Activated T-cell treated with anti-CD3 and anti-CD28 coated beads, Interleukin-2, amount 50 U/mL, for 48 hours (primary cell): Measurements from ENCODE around the gene LRP4.

ENCODE experiments used
- DNase-seq, 2 experiments: peaks; one replicate each; pipeline ENCODE4 v3.0.0-alpha.2; 2020

Gene LRP4

DNA sequence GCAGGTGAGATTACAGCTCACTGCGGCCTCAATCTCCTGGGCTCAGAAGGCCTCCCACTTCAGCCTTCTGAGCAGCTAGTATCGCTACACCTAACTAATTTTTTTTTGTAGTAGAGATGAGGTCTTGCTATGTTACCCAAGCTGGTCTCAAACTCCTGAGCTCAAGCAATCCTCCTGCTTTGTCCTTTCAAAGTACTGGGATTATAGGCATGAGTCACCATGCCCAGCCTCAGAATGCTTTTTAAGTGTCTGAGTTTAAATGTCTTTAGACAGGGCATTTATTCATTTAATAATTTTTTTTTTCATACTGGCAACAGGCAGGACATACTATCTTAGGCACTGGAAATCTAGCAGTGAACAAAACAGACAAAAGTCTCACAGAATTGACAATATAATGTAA is 27.7 kb downstream of the LRP4 start:
- DNase-seq = no peak

DNA sequence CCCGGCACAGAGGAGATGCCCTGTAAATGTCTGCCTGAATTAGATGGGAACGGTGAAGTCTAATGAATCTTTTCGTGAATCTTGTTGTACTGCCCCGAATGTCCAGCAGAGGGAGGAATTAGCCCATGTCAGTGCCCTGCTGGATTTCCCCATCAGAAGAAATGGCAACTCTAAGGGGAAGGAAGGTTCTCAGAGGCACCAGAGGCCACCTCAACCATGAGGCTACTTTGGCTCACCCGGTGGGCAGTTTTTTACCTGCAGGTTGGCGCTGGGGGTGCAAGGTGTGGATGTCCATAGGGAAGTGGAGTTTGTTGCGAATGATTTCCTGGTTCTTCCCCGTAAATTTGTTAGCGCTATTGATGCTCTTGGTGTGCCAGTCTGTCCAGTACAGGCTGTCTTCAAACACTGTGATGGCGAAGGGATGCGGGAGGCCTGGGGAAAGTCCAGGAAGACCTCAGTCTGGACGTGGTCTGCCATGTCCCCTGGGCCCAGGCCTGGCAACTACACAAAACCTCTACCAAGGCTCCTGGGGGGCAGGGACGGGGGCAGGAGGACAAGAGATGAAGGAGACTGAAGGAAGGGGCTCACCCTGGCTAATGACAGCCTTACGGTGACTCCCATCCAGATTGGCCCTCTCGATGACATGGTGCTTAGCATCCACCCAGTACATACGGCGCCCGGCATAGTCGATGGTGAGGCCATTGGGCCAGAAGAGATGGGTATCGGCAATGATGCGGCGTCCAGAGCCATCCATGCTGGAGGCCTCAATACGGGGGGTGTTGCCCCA is 28.5 kb downstream of the LRP4 start:
- peak; percentile 79 to 82 for DNase-seq

DNA sequence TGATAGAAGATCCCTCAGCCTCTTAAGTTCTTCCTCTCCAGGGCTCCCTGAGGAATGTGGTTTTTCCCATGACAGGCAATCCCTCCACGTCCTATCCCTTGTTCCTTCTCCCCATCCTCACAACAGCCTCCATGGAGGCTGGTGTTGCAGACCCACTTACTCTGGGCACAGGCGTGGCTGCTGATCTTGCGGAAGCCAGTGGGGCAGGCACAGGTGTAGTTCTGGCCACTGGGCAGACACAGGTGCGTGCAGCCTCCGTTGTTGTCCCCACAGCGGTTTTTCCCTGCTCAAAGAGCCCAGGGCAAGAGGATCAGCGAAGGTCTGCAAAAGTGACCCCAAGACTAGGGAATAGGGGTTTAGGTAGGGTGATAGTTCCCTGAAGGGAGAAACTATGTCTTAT is 29.1 kb downstream of the LRP4 start:
- DNase-seq = no peak

- DNase-seq = no peak
Observed at GRCh38 chr11:46888636-46889035, 29.7 kb downstream of the LRP4 start.

DNA sequence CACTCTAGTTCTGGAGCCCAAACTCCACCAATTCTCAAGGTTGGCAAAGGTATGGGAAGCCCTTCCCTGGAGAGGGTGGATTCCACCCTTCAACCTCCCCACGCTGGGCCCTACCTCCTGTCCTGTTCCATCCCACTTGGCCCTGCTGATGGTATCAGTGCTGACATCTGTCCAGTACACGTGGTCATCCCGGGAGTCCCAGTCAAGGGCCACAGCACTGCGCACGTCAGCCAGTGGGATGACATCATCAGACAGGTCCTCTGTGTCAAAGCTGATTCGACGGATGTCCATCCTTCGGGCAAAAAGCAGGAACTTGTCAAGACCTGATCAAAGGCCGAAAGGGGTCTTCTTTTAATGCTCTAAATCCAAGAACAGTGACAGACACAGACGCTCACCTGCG is 32.1 kb downstream of the LRP4 start:
- no peak for DNase-seq

GRCh38 chr11:46879056-46879585 is 39.2 kb downstream of the LRP4 start:
- no peak for DNase-seq

DNA sequence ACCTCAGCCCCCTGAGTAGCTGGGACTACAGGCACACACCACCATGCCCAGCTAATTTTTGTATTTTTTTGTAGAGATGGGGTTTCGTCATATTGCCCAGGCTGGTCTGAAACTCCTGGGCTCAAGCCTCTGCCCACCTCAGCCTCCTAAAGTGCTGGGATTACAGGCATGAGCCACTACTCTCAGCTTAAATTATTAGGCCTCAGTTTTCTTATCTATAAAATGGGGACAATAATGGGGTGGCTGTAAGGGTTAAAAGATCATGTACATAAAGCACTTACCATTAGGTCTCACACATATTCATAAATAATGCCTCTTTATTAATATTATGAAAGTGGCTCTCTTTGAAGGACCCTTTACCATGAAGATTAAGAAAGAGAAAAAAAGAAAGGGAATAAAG is 40.8 kb downstream of the LRP4 start:
- no peak for DNase-seq

GRCh38 chr11:46876471-46876870 is 41.9 kb downstream of the LRP4 start:
- DNase-seq = no peak

- no peak for DNase-seq
Observed at GRCh38 chr11:46874586-46874985, 43.8 kb downstream of the LRP4 start.

GRCh38 chr11:46868912-46869311 is 49.4 kb downstream of the LRP4 start:
- no peak for DNase-seq

DNA sequence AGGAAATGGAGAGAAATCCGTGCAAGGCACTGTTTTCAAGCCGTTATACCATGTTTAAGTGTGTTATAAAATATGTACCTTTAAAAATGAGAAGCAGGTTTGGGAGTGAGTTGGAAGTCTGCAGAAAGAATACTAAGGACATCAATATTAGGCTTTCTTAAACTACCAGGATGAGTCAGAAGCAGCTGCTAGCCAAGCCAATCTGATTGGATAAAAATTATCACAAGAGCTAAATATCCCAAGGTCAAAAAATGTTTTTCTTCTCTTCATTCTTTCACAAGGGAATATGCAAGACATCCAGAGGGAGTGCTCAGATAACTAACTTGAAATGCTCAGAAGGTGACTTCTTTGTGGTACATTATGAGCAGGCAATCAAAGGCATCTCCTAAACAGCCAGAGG is 53.0 kb downstream of the LRP4 start:
- no peak for DNase-seq

GRCh38 chr11:46860218-46860617 is 58.1 kb downstream of the LRP4 start:
- no peak for DNase-seq

- no peak for DNase-seq
Observed at GRCh38 chr11:46858920-46859546, 59.3 kb downstream of the LRP4 start.

DNA sequence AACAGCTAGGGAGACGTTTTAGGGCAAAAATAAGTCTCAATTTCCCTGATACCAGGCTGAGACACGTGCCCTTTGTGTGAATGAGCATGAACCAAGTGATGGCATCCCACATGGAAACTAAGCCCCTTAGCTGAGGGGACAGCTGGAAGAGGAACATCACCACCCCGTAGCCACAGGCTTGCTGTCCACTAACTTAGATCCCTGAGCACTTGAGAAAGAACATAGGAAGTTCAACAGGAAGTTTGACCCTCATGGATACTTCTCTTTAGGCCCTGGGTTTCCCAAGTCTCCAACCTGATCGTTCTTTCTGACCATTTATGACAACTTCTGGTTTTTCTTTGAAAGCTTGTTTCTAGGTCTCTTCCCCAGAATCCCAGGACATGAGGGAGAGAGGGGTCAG is 60.7 kb downstream of the LRP4 start:
- no peak for DNase-seq

- DNase-seq = no peak
Observed at GRCh38 chr11:46856605-46857343, 61.6 kb downstream of the LRP4 start.

- DNase-seq = no peak
Observed at GRCh38 chr11:46855863-46856262, 62.5 kb downstream of the LRP4 start.

DNA sequence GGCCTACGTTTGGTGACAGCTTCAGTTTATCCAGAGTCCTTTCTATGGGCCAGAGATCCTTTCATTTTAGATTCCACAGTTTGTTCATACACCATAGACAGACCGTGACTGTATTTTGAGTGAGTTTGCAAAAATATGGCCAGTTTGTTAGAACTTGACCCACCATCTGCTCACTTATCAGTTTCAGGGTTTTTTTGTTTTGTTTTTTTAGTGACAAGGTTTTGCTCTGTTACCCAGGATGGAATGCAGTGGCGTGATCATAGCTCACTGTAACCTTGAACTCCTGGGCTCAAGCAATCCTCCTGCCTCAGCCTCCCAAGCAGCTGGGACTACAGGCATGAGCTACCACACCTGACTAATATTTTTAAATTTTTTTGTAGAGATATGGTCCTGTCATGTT is 63.2 kb downstream of the LRP4 start:
- DNase-seq = no peak

DNA sequence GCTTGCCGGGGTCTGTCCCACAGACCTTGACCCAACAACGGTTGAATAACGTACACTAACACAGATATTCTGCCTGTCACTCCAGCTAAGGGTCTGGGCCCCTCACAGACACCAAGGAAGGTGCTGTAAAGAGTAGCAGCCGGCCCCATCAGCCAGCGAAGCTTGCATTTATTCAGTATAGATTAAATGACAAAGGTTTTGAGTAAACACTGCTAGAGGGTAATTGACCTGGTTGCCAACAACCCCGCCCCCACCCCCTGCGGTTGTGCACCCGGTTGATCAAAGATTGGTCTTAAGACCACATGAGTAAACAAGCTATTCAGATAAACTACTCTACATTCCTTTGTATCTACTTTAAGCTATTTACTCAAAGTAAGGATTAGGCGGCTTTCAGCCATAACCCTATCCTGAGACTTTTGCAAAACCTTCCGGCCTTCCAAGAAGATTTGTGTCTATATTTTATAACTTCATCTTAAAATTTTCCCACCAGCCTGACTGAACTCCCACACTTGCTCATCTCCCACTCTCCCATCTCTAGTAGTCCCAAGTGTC is 67.4 kb downstream of the LRP4 start:
- no peak for DNase-seq

DNA sequence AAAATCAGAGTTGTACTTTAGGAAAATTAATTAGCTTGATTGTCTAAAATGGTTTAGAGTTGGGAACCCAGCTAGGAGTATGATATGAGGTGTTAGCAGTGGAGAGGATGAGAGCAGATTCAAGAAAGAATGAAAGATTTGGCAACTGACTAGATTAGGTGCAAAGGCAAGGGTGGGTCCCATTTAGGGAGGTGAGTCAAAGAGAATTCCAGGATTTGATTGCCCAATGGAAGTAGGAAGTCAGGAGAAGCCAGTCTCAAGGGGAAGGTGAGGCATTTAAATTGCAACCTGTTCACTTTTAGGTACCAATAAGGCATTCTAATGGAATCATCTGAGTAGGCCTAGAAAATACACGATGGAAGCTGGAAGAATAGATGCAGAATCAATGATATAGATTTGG is 68.7 kb downstream of the LRP4 start:
- no peak for DNase-seq

GRCh38 chr11:46846510-46846830 is 71.9 kb downstream of the LRP4 start:
- no peak for DNase-seq

DNA sequence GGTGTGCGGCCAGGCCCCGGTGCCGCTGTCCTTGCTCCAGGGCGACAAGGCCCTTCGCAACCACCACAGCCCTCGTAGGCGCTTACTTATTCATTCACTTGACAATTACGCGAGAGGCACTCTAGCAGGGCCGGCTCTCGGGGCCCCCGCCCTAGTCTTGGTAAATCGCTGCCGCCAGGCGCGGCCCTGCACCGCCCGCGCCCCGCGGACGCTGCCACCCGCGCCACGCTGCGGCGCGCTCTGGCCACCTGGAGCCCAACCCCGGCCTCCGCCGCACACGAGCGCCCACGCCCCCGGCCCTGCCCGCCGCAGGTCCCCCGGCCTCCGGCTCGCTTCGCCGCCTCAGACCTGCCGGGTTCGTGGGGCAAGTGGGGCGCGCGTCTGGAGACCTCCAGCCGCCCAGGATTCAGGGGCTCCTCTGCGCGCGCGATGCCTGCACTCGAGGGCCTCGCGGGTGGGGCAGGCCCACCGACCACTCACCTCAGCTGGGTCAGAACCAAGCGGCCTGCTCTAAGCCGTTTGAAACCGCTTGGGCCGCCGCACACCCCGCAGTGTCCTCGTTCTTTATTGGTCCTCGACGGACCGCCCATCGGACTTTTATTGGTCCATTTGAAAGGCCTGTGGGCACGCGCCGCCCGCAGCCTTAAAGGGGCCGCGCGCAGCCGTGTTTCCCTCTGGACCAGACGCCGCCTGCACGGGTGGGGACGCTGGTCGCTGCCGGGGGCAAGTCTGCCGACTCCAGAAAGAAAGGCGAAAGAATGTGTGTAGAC is 72.4 kb downstream of the LRP4 start, which contains the start of gene CKAP5:
Gene CKAP5, minus strand, starts transcription at position 541 of the 770 bp plus-strand sequence. CDS start 25,049 bp downstream, outside the sequence.
- peak; percentile 91 to 92 for DNase-seq

GRCh38 chr11:46845440-46845739 is 73.0 kb downstream of the LRP4 start:
- no peak for DNase-seq

GRCh38 chr11:46840116-46840515 is 78.2 kb downstream of the LRP4 start:
- DNase-seq = no peak
